Spleen (tissue), 7 donors: ENCODE results near the gene ATP2B3.

ENCODE experiments used
- POLR2A ChIP-seq, 3 donors: fragments of 450-650 bp; IDR thresholded peaks; one replicate each; pipeline ENCODE4 v1.5.1; 2017; ENCODE audit warnings: antibody characterized with exemption in 3 of 3, mild to moderate bottlenecking in 1 of 3
- POLR2AphosphoS5 ChIP-seq, 3 donors: sonication (generic); formaldehyde crosslinking; IDR thresholded peaks; one replicate each; pipeline ENCODE4 v1.5.1; 2017; ENCODE audit warnings: antibody characterized with exemption in 3 of 3
- TF ChIP-seq, protein P1 (sequence below), 11 experiments: fragments of 200-600 bp in 7 of 11; fragments of 450-650 bp in 4 of 11; sonication (generic) in 4 of 11; IDR thresholded peaks in 8 of 11; conservative IDR thresholded peaks in 3 of 11; 1 replicate in 7 of 11; 2 replicates in 4 of 11; pipeline versions ENCODE4 v1.4.0 to v1.8.0; 2016 to 2021; ENCODE audit warnings: antibody characterized with exemption in 11 of 11, inconsistent platforms in 4 of 11, mild to moderate bottlenecking in 1 of 11
- donor health status: DM: no; HTN: no; CAD: no; lungs with moderate emphysema.
- donor health status: DM: no; HTN: no; CAD: no.
- donor health status: DM: no; HTN: no; CAD: no.

DNA sequence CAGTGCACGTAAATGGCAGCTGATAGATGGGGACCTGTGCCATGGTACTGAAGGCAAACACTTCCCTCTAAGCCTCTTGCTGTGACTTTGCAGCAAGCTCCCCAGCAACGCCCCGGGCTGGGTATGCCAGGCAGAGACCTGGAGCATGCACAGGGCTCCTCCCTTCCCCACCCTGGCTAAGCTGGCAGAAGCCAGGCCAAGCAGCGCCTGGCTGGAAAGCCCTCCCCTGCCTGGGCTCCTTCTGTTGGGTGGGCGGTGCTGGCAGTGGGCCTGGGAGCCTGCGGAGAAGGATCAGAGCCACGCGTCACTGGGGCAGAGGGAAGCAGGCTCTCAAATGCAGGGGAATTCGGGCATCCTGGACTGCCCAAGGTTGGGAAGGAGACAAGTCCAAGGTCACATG, 3.6 kb downstream of the ATP2B3 start:
- TF ChIP-seq, protein P1, sequence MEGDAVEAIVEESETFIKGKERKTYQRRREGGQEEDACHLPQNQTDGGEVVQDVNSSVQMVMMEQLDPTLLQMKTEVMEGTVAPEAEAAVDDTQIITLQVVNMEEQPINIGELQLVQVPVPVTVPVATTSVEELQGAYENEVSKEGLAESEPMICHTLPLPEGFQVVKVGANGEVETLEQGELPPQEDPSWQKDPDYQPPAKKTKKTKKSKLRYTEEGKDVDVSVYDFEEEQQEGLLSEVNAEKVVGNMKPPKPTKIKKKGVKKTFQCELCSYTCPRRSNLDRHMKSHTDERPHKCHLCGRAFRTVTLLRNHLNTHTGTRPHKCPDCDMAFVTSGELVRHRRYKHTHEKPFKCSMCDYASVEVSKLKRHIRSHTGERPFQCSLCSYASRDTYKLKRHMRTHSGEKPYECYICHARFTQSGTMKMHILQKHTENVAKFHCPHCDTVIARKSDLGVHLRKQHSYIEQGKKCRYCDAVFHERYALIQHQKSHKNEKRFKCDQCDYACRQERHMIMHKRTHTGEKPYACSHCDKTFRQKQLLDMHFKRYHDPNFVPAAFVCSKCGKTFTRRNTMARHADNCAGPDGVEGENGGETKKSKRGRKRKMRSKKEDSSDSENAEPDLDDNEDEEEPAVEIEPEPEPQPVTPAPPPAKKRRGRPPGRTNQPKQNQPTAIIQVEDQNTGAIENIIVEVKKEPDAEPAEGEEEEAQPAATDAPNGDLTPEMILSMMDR (IDR thresholded peaks at IDR 0.05 in 8 of 11, conservative IDR thresholded peaks at IDR 0.05 in 3 of 11), result no peak
- TF ChIP-seq POLR2A (IDR thresholded peaks at IDR 0.05) (no peak), POLR2AphosphoS5 (IDR thresholded peaks at IDR 0.05) (peak in 1 of 3 donors; percentile 20)
